CD4-positive, alpha-beta T cell treated with Interleukin-15 for 1 hour (primary cell): ENCODE measurements around the gene NADK2.
"Not testable (repeated sequence)": the region's sequence is repeated elsewhere in the genome, so short reads cannot be mapped to it uniquely, and the experiment has no call there.

Source experiments
- DNase-seq: peaks from one replicate; pipeline ENCODE4 v3.0.0-alpha.2; 2020

NADK2 gene

GRCh38 chr5:36205329-36205728, 36.4 kb downstream of the NADK2 start:
- DNase-seq, result no peak

- DNase-seq, result no peak
These were observed 39.2 kb downstream of the NADK2 start for GRCh38 chr5:36202521-36202961.

GRCh38 chr5:36200513-36200912, 41.2 kb downstream of the NADK2 start:
- no peak for DNase-seq

- no peak for DNase-seq
These were observed 42.1 kb downstream of the NADK2 start for GRCh38 chr5:36199620-36200019.

- not testable (repeated sequence) for DNase-seq
These were observed 42.9 kb downstream of the NADK2 start for GRCh38 chr5:36198783-36199182.

GRCh38 chr5:36198281-36198680, 43.4 kb downstream of the NADK2 start:
- no peak for DNase-seq

GRCh38 chr5:36193746-36194145, 48.0 kb downstream of the NADK2 start:
- no peak for DNase-seq

GRCh38 chr5:36184408-36184807, 57.3 kb downstream of the NADK2 start:
- not testable (repeated sequence) for DNase-seq

- DNase-seq, result no peak
These were observed 60.0 kb downstream of the NADK2 start for GRCh38 chr5:36181774-36182173.

GRCh38 chr5:36180556-36181350, 61.0 kb downstream of the NADK2 start:
- DNase-seq, result no peak

GRCh38 chr5:36179950-36180349, 61.8 kb downstream of the NADK2 start:
- no peak for DNase-seq

- DNase-seq, result no peak
These were observed 63.2 kb downstream of the NADK2 start for GRCh38 chr5:36178524-36178890.

- no peak for DNase-seq
These were observed 63.8 kb downstream of the NADK2 start for GRCh38 chr5:36177715-36178523.

GRCh38 chr5:36177154-36177553, 64.6 kb downstream of the NADK2 start:
- no peak for DNase-seq

- DNase-seq, result no peak
These were observed 66.7 kb downstream of the NADK2 start for GRCh38 chr5:36175043-36175442.

- DNase-seq, result no peak
These were observed 67.6 kb downstream of the NADK2 start for GRCh38 chr5:36174119-36174518.

- no peak for DNase-seq
These were observed 68.3 kb downstream of the NADK2 start for GRCh38 chr5:36173426-36173825.

GRCh38 chr5:36172599-36172998, 69.1 kb downstream of the NADK2 start:
- DNase-seq, result no peak

GRCh38 chr5:36170832-36171424, 70.8 kb downstream of the NADK2 start:
- DNase-seq, result no peak

- no peak for DNase-seq
These were observed 73.0 kb downstream of the NADK2 start for GRCh38 chr5:36168737-36169136.

GRCh38 chr5:36164461-36164860, 77.3 kb downstream of the NADK2 start:
- DNase-seq, result no peak

- no peak for DNase-seq
These were observed 78.8 kb downstream of the NADK2 start for GRCh38 chr5:36162810-36163486.

- DNase-seq, result no peak
These were observed 80.4 kb downstream of the NADK2 start for GRCh38 chr5:36161361-36161760.
